PC-3 (cell line): Measurements from ENCODE around the gene NCF4.

Experiments
- CTCF ChIP-seq: fragments of 300-600 bp; sonication (generic); conservative IDR thresholded peaks from 2 replicates; pipeline ENCODE4 v1.5.1; 2017; ENCODE audit warnings: antibody characterized with exemption, low read depth, mild to moderate bottlenecking, low read length
- EZH2 ChIP-seq: fragments of 300-600 bp; sonication (generic); IDR thresholded peaks from one replicate; pipeline ENCODE4 v1.6.1; 2017; ENCODE audit warnings: antibody characterized with exemption, mild to moderate bottlenecking, low read length; ENCODE audit not compliant: unreplicated experiment
- EZH2phosphoT487 ChIP-seq: fragments of 300-600 bp; sonication (generic); IDR thresholded peaks from 2 replicates; pipeline ENCODE4 v1.6.1; 2018; ENCODE audit warnings: mild to moderate bottlenecking, antibody characterized with exemption, low read length, borderline replicate concordance

GRCh38 chr22:36893262-36893661, 32.5 kb downstream of the NCF4 start:
- TF ChIP-seq EZH2, result no peak
- TF ChIP-seq CTCF, result no peak
- TF ChIP-seq EZH2phosphoT487, result no peak
